ENCODE measurements around the gene HSPA5. TPM values are rescaled to one million over a fixed set of nuclear protein-coding genes. Genes with fewer than 3 reads are reported as not detected.
A peak's percentile ranks its signal among the peaks of the same experiment; 100 is the strongest.

HSPA5 gene
- total RNA-seq, 1 experiment from 2014 or later = 438 TPM

DNA sequence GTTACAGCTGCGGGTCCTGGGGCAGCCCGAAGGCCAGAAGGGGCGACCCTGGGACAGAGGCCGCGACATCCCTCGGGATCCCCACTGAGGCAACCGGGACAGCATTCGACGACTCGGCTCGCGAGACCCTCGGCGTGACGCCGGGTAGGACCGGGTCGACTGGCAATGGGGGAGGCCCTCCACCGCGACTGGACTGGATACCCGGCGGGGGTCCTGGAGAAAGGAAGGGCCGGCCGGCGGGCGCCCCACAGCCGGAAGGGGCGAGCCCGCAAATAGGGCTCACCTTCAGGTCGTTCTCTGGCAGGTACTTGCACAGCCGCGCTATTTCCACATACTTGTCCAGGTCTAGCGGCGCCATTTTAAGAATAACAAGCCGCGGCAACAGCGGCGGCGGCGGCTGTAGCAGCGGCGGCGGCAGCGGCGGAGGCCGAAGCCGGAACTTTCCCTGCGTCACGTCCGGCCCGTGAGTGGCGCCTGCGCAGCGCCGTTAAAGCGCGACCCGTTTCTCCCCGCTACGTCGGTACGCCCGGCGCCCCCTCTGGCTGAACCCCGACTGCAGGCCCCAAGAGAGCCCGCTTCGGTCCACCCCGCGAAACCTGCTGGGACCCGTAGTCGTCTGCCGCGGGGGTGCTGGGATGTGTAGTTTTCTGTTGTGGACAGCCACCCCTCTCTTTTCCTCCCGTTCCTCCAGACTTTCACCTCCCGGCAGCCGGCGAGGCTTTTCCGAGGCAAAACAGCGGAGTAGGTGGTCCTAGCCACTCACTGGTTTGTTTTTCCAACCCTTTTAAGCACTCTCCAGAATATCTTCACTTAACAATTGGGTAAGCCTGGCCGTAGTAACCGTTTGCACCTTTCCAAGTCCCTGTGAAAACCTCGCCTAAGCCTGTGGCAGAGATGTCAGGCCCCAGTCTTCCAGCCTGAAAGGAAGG is 51.5 kb downstream of the HSPA5 start, which contains the start of gene PPP6C (continued):
- TF ChIP-seq, protein P1, sequence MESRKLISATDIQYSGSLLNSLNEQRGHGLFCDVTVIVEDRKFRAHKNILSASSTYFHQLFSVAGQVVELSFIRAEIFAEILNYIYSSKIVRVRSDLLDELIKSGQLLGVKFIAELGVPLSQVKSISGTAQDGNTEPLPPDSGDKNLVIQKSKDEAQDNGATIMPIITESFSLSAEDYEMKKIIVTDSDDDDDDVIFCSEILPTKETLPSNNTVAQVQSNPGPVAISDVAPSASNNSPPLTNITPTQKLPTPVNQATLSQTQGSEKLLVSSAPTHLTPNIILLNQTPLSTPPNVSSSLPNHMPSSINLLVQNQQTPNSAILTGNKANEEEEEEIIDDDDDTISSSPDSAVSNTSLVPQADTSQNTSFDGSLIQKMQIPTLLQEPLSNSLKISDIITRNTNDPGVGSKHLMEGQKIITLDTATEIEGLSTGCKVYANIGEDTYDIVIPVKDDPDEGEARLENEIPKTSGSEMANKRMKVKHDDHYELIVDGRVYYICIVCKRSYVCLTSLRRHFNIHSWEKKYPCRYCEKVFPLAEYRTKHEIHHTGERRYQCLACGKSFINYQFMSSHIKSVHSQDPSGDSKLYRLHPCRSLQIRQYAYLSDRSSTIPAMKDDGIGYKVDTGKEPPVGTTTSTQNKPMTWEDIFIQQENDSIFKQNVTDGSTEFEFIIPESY (IDR thresholded peaks at IDR 0.05; ENCODE audit: extremely low read depth, insufficient replicate concordance, low read length) = peak; percentile 85
- TF ChIP-seq, protein P2, sequence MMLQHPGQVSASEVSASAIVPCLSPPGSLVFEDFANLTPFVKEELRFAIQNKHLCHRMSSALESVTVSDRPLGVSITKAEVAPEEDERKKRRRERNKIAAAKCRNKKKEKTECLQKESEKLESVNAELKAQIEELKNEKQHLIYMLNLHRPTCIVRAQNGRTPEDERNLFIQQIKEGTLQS (IDR thresholded peaks at IDR 0.05) = no peak

DNA sequence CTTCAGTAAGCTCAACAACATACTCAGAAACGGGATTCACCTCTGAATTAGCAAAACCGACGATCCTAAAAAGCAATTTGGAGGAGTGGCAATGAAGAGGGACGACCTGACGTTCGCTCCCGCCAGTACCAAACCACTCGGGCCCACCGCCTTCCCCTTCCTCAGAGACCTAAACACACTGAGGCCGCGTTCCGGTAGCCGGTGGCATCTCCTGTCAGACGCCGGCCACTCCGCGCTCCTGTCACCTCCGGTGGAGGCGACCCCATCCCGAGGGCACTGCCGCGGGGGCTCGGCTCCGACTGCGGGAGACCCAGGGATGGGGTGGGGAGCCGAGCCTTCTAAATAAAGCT is 52.2 kb downstream of the HSPA5 start:
- Histone ChIP-seq H3K9me3 (ENCODE audit: control insufficient read depth in 1 of 2, insufficient read depth in 1 of 2, low read depth in 1 of 2, low read length in 2 of 2) (no peaks in the 10 kb centered on the region), H3K4me2 (ENCODE audit: low read length) (peak overlapping the region; percentile 86), H3K27me3 (ENCODE audit: insufficient read depth, low read length) (no peaks in the 10 kb centered on the region), H3K9ac (ENCODE audit: low read length) (peak overlapping the region; percentile 90), H3K79me2 (ENCODE audit: insufficient read depth, low read length) (peaks cover 54% of the 10 kb centered on the region), H3K27ac (ENCODE audit: low read depth, low read length) (peak overlapping the region; percentile 82), H3K4me1 (ENCODE audit: control insufficient read depth in 1 of 2, insufficient read depth in 2 of 2, low read length in 2 of 2) (peaks cover 14 to 16% of the 10 kb centered on the region in 2 experiments), H2AFZ (ENCODE audit: low read depth, low read length, poor library complexity, severe bottlenecking) (no peak overlapping the region), H3K9me2 (ENCODE audit: insufficient read depth) (no peaks in the 10 kb centered on the region), H3K36me3 (ENCODE audit: control insufficient read depth in 1 of 2, insufficient read depth in 2 of 2, low read length in 2 of 2) (no peaks in the 10 kb centered on the region), H4K20me1 (ENCODE audit: insufficient read depth) (no peaks in the 10 kb centered on the region; the same call in 1 of the 2 replicates), H3K4me3 (replicated peaks in 1 of 2; ENCODE audit: low read depth in 1 of 2, low read length in 2 of 2) (peak overlapping the region; percentile 96 to 97)
- ChIA-PET POLR2A (no interaction called here), CTCF (no interaction called here), RAD21 (ENCODE audit: low non-redundant PET in 1 of 2, low total read pairs in 2 of 2, uncharacterized antibody in 2 of 2, unreplicated experiment in 2 of 2) (no interaction called here)
- BruUV-seq (replicated peaks) = TSS peak; percentile 76
- peak; percentile 3 for TF ChIP-seq POLR2A (IDR thresholded peaks at IDR 0.05; ENCODE audit: borderline replicate concordance, extremely low read depth, insufficient read depth, insufficient read length)
- TF ChIP-seq, protein P3, sequence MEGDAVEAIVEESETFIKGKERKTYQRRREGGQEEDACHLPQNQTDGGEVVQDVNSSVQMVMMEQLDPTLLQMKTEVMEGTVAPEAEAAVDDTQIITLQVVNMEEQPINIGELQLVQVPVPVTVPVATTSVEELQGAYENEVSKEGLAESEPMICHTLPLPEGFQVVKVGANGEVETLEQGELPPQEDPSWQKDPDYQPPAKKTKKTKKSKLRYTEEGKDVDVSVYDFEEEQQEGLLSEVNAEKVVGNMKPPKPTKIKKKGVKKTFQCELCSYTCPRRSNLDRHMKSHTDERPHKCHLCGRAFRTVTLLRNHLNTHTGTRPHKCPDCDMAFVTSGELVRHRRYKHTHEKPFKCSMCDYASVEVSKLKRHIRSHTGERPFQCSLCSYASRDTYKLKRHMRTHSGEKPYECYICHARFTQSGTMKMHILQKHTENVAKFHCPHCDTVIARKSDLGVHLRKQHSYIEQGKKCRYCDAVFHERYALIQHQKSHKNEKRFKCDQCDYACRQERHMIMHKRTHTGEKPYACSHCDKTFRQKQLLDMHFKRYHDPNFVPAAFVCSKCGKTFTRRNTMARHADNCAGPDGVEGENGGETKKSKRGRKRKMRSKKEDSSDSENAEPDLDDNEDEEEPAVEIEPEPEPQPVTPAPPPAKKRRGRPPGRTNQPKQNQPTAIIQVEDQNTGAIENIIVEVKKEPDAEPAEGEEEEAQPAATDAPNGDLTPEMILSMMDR (IDR thresholded peaks at IDR 0.05 in 2 of 3, conservative IDR thresholded peaks at IDR 0.05 in 1 of 3; ENCODE audit: borderline replicate concordance in 1 of 3, insufficient read depth in 1 of 3, low read depth in 2 of 3, low read length in 2 of 3) = no peak
- intact Hi-C loops (cut with micrococcal nuclease) = no loop called here
- ATAC-seq (peak; percentile 19), DNase-seq (ENCODE audit: low read depth, low spot score) (no peak)

Other genes with a start within 250 kb of the HSPA5 start
- 14.0 TPM for gene SCAI, start 97.8 kb downstream of the HSPA5 start, total RNA-seq (2021; ENCODE audit: unreplicated experiment)
- 35.4 TPM for gene PPP6C, start 51.5 kb downstream of the HSPA5 start, total RNA-seq (2021; ENCODE audit: unreplicated experiment)
- 48.3 TPM for gene RABEPK, start 40.8 kb downstream of the HSPA5 start, total RNA-seq (2021; ENCODE audit: unreplicated experiment)
- gene GAPVD1, start 20.5 kb upstream of the HSPA5 start, total RNA-seq (2021; ENCODE audit: unreplicated experiment) = 53.1 TPM